K562 (cell line): ENCODE data around the gene VEGFA. TPM values are rescaled to one million over a fixed set of nuclear protein-coding genes. Genes with fewer than 3 reads are reported as not detected.
A peak's percentile ranks its signal among the peaks of the same experiment; 100 is the strongest.

Experiments used
- ARID1B ChIP-seq: fragments of 450-650 bp; IDR thresholded peaks from 2 replicates; pipeline ENCODE4 v1.6.1; 2016; ENCODE audit warnings: antibody characterized with exemption, mild to moderate bottlenecking, inconsistent platforms
- CBX2 ChIP-seq: fragments of 200-600 bp; sonication (generic); IDR thresholded peaks from one replicate; pipeline ENCODE4 v1.6.1; 2012; ENCODE audit warnings: mild to moderate bottlenecking, low read length, inconsistent platforms; ENCODE audit not compliant: insufficient read depth, poor library complexity, severe bottlenecking
- EP300 ChIP-seq: IDR thresholded peaks from 2 replicates; pipeline ENCODE4 v1.6.1; 2012; ENCODE audit warnings: low read length, improper control_type of control experiment
- KDM1A ChIP-seq, 2 experiments: fragments of 450-650 bp; IDR thresholded peaks; 2 replicates each; pipeline ENCODE4 v1.6.1; 2016; ENCODE audit warnings: mild to moderate bottlenecking in 2 of 2
- NBN ChIP-seq: fragments of 450-650 bp; IDR thresholded peaks from 2 replicates; pipeline ENCODE4 v1.6.1; 2016; ENCODE audit warnings: low read depth, mild to moderate bottlenecking
- SAP30 ChIP-seq: fragments of 200-600 bp; sonication (generic); IDR thresholded peaks from 2 replicates; pipeline ENCODE4 v1.6.1; 2012; ENCODE audit warnings: borderline replicate concordance, low read depth, mild to moderate bottlenecking, moderate library complexity, low read length, control low read depth, inconsistent platforms; ENCODE audit not compliant: insufficient read depth, poor library complexity, severe bottlenecking
- SMARCA4 ChIP-seq: fragments of 450-650 bp; IDR thresholded peaks from 2 replicates; pipeline ENCODE4 v1.6.1; 2016
- SRSF7 ChIP-seq: fragments of 200-400 bp; formaldehyde crosslinking; optimal IDR thresholded peaks from 2 replicates; pipeline ENCODE3; 2017; ENCODE audit warnings: mild to moderate bottlenecking, low read depth, low read length
- TFE3 ChIP-seq: fragments of 450-650 bp; formaldehyde crosslinking; IDR thresholded peaks from 2 replicates; pipeline ENCODE4 v1.4.0; 2020; ENCODE audit warnings: mild to moderate bottlenecking, mixed read lengths
- TGIF2 ChIP-seq: sonication (generic); formaldehyde crosslinking; IDR thresholded peaks from 2 replicates; pipeline ENCODE4 v1.8.1; 2022; ENCODE audit warnings: mild to moderate bottlenecking, missing genetic modification reagents, moderate library complexity
- ZBTB40 ChIP-seq, 2 experiments: fragments of 450-650 bp in 1 of 2; sonication (generic) in 1 of 2; formaldehyde crosslinking in 1 of 2; IDR thresholded peaks; 2 replicates each; pipeline versions ENCODE4 v1.7.1 to v1.9.0; 2016 to 2022; ENCODE audit warnings: inconsistent platforms in 1 of 2, mild to moderate bottlenecking in 1 of 2, missing genetic modification reagents in 1 of 2
- polyA plus RNA-seq, 8 experiments: library from polyadenylated mRNA; depleted of rRNA in 4 of 8; stranded (reverse) in 5 of 8; unstranded in 3 of 8; fragments of >200 nt; fragmentation: Nextera tagmentation in 2 of 8; fragmentation: Illumina TruSeq in 1 of 8; extraction: Ambion mirVana in 2 of 8; extraction: Trizol in 1 of 8; gene quantifications; 2 replicates each; pipeline versions ENCODE4 v1.2.1 to v1.2.3, GENCODE V29; 2011 to 2014; ENCODE audit warnings: inconsistent platforms in 1 of 8, missing spikeins in 1 of 8
- total RNA-seq, 7 experiments: library from RNA; depleted of rRNA in 6 of 7; stranded (reverse); fragments of >200 nt in 6 of 7; fragmentation: Illumina TruSeq in 2 of 7; extraction: Trizol in 2 of 7; gene quantifications; 2 replicates each; pipeline versions ENCODE4 v1.2.1 to v1.2.3, GENCODE V29; 2011 to 2021; ENCODE audit warnings: low replicate concordance in 1 of 7
- TF ChIP-seq, protein P1 (sequence below): fragments of 450-650 bp; IDR thresholded peaks from 2 replicates; pipeline ENCODE4 v1.6.1; 2016; ENCODE audit warnings: mild to moderate bottlenecking
- TF ChIP-seq, protein P2 (sequence below): fragments of 250-450 bp; sonication (Bioruptor Pico); IDR thresholded peaks from 2 replicates; pipeline ENCODE4 v1.9.0; 2021; ENCODE audit warnings: mild to moderate bottlenecking

VEGFA gene
- total and polyA plus RNA-seq, 9 of the 15 experiments (the other 6 are each of a cell fraction or from before 2014, with no cell fraction given): 14.0 to 271 (median 124) TPM

- 0 out of 2 replicates have a peak, but pooled peaks have one; percentile 42 for TF ChIP-seq ZBTB40 (IDR thresholded peaks at IDR 0.05)
- TF ChIP-seq ZBTB40 (CRISPR knock-in tag; IDR thresholded peaks at IDR 0.05): no peak
- no peak for TF ChIP-seq SAP30
- peak; percentile 94 for TF ChIP-seq ARID1B
- TF ChIP-seq, protein P1, sequence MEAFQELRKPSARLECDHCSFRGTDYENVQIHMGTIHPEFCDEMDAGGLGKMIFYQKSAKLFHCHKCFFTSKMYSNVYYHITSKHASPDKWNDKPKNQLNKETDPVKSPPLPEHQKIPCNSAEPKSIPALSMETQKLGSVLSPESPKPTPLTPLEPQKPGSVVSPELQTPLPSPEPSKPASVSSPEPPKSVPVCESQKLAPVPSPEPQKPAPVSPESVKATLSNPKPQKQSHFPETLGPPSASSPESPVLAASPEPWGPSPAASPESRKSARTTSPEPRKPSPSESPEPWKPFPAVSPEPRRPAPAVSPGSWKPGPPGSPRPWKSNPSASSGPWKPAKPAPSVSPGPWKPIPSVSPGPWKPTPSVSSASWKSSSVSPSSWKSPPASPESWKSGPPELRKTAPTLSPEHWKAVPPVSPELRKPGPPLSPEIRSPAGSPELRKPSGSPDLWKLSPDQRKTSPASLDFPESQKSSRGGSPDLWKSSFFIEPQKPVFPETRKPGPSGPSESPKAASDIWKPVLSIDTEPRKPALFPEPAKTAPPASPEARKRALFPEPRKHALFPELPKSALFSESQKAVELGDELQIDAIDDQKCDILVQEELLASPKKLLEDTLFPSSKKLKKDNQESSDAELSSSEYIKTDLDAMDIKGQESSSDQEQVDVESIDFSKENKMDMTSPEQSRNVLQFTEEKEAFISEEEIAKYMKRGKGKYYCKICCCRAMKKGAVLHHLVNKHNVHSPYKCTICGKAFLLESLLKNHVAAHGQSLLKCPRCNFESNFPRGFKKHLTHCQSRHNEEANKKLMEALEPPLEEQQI: no peak
- TF ChIP-seq EP300: peak; percentile 80
- no peak for TF ChIP-seq SRSF7
- TF ChIP-seq, protein P2, sequence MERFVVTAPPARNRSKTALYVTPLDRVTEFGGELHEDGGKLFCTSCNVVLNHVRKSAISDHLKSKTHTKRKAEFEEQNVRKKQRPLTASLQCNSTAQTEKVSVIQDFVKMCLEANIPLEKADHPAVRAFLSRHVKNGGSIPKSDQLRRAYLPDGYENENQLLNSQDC (CRISPR knock-in tag): no peak
- TF ChIP-seq TFE3 (CRISPR knock-in tag): peak; percentile 88
- TF ChIP-seq KDM1A (IDR thresholded peaks at IDR 0.05): peak; percentile 68 to 75
- no peak for TF ChIP-seq TGIF2
- peak; percentile 97 for TF ChIP-seq SMARCA4
- TF ChIP-seq NBN: peak; percentile 72
- TF ChIP-seq CBX2: no peak
Measured at GRCh38 chr6:43798688-43799444, 28.9 kb downstream of the VEGFA start (continued).
